HG02852 (cell line): ENCODE data around the gene PCA3.
"Not testable (repeated sequence)": the region's sequence is repeated elsewhere in the genome, so short reads cannot be mapped to it uniquely, and the experiment has no call there.

Experiments used
- ATAC-seq: cut with Tn5 transposase; IDR thresholded peaks from one replicate; pipeline ENCODE4 v1.9.1; 2021; ENCODE audit warnings: mild to moderate bottlenecking, moderate library complexity; ENCODE audit not compliant: unreplicated experiment

PCA3 gene

DNA sequence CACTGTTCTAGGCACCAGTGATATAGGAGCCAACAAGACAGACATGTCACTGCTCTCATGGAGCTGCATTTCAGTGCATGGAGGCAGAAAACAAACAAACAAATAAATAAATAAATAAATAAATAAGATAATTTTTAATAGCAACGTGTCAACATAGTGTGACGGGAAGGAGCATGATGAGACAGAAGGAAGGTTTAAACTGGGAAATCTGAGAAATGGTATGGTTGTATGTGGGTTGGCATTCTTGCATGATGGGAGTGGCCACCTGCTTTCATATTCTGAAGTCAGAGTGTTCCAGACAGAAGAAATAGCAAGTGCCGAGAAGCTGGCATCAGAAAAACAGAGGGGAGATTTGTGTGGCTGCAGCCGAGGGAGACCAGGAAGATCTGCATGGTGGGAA is at the start of gene PCA3:
TSS of gene PCA3 (plus strand) at position 301 of the 400 bp plus-strand sequence.
- no peak for ATAC-seq

GRCh38 chr9:76716085-76716672 is 48.1 kb upstream of the PCA3 start:
- no peak for ATAC-seq

- no peak for ATAC-seq
Measured at GRCh38 chr9:76717176-76717575, 47.1 kb upstream of the PCA3 start.

GRCh38 chr9:76717613-76718012 is 46.6 kb upstream of the PCA3 start:
- ATAC-seq = no peak

DNA sequence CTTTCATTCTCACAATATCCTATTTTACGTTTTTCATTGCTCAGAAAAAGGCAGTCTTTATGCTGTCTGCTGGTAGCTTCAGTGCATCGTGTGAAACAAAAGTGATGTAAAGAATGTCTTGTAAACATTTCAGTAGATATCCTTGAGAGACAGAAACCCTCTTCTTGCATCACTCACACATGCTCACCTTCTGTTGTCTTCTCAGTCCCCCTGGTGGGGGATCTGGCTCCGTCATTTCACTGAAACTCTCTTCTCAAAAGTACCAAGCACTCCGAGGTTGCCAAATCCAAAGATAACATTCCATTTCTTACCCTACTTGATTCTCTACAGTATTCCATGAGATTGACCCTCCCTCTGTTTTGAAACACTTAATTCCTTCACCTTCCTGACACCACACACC is 46.1 kb upstream of the PCA3 start:
- no peak for ATAC-seq

- ATAC-seq = no peak
Measured at GRCh38 chr9:76720245-76720644, 44.0 kb upstream of the PCA3 start.

DNA sequence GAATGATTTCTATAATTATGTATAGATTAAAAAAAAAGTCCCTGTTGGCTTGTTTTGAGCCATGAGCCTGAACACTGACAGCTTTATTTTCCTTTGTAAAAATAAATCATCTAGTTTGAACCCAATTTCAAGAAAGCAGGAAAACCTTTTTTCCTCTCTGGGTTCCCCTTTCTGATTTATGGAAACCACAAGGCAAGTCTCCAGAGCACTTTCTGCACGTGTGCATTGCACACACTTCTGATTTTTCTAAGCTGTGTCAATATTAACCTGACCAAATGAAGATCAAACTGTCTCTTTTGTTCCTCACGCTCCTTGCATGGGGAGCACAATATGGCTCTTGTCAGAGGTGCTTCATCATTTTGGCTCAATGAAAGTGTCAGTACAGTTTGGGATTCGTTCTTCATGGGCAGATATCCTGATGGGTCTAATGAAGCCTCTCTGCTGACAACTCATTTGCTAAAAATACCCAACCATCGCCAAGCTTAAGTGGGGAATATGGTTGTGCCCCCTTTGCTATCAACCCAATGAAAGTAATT is 39.2 kb upstream of the PCA3 start:
- ATAC-seq = no peak

GRCh38 chr9:76725885-76726284 is 38.4 kb upstream of the PCA3 start:
- no peak for ATAC-seq

DNA sequence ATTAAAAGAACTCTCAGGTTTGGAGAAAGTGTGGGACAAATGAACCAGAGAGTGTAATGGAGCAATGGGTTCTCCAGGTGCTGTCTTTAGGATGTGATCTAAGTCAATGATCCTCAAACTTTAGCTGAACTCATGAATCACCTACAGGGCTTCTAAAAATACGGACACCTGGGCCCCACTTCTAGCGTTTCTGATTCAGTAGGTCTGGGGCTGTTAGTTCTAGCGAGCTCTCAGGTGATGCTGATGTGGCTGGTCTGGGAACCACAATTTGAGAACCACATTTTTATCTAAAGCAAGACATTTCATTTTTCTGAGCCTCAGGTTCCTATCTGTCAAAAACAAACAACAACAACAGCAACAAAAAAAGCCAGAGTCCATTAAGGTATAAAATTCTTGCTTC is 35.1 kb upstream of the PCA3 start:
- no peak for ATAC-seq

- no peak for ATAC-seq
Measured at GRCh38 chr9:76729980-76730737, 34.1 kb upstream of the PCA3 start.

DNA sequence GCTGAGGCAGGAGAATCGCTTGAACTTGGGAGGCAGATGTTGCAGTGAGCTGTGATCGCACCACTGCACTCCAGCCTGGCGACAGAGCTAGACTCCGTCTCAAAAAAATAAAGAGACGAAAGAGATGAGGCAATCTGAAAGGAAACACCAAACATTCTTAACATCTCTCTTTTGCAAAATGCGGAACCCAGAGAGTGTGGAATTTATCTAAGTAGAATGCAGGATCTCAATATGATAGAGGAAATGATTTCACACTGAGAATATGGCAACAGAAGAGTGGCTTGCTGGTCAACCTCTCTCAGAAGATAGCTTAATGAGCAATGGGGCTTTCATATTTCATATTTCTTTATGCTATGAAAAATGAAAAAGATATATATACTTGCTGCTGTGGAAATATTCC is 33.4 kb upstream of the PCA3 start:
- ATAC-seq = no peak

DNA sequence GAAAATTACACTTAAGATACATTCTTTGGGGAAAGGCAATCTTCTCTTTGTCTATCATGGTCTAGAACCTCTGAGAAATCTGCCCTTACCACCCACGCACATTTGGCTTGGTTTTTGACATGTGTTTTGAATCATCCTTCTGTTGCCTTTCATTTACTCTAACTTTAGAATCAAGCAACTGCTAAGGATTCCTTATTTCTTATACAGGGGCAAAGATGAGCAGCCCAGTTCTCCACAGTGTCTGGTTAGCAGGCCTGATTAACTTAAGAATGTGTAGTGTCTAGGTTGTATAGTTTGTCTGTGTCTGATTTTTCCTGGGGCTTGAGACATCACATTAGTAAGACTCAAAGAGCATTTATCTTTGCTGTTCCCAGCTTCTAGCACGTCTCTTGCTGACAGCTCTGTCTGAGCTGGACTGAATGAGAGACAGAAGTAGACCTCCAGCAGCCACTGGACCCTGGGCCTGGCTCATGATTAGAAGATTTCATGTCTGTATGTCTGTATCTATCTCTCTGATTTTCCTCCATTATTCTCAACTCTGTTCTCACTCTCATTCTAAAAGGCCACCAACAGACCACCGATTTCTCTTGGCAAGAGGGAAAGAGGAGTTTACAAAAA is 31.8 kb upstream of the PCA3 start:
- no peak for ATAC-seq

DNA sequence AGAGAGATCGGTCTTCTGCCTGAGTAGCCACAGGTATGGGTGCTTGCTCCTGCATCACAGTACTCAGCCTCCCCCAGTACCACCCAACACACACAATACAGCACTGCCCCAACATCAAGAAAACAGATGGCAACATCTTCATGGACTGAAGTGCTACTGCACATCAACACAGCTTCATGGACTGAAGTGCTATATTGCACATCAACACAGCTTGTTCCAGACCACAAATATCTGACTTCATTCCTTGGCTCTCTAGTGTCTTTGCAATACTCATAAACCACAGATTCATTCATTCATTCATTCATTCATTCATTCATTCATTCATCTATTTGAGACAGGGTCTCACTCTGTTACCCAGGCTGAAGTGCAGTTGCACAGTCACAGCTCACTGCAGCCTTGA is 31.1 kb upstream of the PCA3 start:
- no peak for ATAC-seq

- no peak for ATAC-seq
Measured at GRCh38 chr9:76734716-76735115, 29.5 kb upstream of the PCA3 start.

GRCh38 chr9:76737154-76737902 is 26.9 kb upstream of the PCA3 start:
- ATAC-seq = no peak

- ATAC-seq = no peak
Measured at GRCh38 chr9:76738402-76738801, 25.8 kb upstream of the PCA3 start.

- no peak for ATAC-seq
Measured at GRCh38 chr9:76741524-76741923, 22.7 kb upstream of the PCA3 start.

DNA sequence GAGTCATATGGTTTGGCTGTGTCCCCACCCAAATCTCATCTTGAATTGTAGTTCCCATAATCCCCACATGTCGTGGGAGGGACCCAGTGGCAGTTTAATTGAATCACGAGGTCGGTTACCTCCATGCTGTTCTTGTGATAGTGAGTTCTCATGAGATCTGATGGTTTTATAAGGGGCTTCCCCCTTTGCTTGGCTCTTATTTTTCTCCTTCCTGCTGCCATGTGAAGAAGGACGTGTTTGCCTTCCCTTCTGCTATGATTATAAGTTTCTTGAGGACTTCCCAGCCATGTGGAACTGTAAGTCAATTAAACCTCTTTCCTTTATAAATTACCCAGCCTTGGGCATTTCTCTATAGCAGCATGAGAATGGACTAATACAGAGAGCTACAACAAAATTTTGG is 21.3 kb upstream of the PCA3 start:
- not testable (repeated sequence) for ATAC-seq

DNA sequence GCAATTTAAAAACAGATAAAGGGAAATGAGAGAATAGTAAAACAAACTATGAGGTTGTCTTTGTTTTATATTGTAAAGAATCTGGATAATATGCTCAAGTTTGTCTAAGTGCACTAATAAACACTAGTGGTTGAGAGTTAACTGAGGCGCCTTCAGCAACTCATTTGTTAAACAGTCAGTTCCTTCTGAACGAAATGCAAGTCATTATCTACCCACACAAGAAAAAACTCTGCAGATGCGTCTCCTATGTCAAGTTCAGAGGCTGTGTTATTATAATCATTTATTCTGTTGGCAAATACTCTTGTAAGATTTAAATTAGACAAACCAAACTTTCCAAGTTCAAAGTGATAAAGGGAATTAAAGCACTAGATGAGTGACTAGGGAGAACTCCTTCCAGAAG is 20.3 kb upstream of the PCA3 start:
- ATAC-seq = no peak

DNA sequence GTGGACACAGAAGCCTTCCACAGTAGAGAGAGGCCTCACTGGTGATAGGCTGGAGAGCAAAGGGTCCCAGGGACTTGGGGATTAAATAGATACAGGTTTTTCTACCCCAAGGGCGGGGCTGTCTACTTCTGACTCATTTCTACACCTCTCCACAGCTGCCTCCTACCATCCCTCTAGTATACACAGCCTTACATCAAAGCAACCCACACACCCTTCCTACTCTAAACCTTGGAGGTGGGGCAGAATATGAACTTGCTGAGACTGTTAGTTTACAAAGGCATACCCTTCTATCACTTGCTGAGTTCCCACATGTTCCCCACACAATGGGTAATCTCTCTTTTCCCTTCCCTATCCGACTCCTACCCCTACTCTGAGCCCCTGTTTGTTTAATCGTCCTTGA is 19.9 kb upstream of the PCA3 start:
- peak; percentile 88 for ATAC-seq

DNA sequence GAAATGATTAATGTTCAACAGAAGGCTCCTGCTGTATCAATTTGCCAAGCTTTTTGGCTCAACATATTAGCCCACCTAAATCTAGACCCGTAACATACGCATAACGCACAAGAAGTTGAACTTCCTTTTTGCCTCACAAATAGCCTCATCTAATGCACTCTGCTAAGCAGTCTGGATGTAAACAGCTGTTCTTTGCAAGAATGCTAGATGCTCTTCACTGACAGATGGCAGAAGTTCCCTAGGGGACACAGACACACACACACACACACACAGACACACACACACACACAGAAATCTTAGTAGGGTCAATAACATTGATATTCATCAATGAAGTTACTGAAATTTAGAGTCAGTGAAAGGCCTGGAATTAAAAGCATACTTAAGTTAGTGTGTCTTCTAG is 13.2 kb upstream of the PCA3 start:
- no peak for ATAC-seq
